Measurements from ENCODE around the gene PHF24. TPM values are rescaled to one million over a fixed set of nuclear protein-coding genes. Genes with fewer than 3 reads are reported as not detected.
"Not testable (repeated sequence)": the region's sequence is repeated elsewhere in the genome, so short reads cannot be mapped to it uniquely, and the experiment has no call there.

Gene PHF24
- not detected in 2 replicates for total RNA-seq (2014; rRNA removed; shearing (Covaris generic); ENCODE audit: low replicate concordance)

DNA sequence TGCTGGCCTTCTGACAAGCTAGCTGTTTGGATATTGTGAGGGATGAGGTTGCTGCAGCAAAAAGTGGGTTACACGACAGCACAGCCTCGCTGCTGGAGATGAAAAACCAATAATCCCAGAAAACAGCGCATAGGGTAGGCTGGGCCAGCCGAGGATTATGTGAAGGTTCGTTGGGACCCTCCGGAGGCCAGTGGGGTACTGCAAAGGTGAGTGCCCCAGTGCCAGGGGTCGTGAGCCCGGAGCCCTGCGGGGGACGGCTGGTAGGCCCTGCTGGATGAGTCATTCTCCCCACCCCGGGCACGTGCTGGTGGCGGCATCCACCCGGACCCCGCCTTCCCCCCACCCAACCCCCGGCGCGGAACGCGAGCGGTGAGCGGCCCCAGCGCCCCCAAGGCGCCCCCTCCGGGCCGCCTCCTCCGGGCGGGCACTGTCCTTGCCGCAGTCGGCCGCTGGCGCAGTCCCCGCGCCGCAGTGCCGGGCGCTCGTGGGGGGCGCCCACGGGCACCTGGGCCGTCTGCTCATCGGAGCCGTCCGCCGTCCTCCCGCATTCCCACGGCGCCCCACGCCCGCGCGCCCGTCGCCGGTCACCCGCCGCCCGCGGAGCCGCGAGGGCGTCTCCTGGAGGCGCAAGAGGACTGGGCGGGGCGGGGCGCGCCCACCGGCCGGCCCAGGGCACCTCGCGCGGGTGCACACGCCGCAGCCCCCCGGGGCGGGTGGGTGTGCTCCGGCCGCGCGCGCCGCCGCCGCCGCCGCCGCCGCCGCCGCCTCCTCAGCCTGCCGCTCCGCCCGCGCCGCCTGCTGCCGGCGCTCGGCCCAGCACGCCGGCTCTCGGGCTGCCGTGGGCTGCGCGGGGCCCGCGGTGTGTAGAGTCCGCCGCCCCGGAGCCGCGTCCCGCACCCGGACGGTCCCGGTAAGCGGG is at the start of gene PHF24:
Gene PHF24 (plus strand): TSS at position 794 of the 919 bp plus-strand sequence. CDS start 13,014 bp downstream, outside the sequence.
- Histone ChIP-seq H3K4me3 (no peak within 1 kb of the TSS), H3K27me3 (peaks cover 34% of the 10 kb centered on the region), H3K36me3 (no peaks in the 10 kb centered on the region), H3K9me3 (no peaks in the 10 kb centered on the region)
- no peak for DNase-seq

DNA sequence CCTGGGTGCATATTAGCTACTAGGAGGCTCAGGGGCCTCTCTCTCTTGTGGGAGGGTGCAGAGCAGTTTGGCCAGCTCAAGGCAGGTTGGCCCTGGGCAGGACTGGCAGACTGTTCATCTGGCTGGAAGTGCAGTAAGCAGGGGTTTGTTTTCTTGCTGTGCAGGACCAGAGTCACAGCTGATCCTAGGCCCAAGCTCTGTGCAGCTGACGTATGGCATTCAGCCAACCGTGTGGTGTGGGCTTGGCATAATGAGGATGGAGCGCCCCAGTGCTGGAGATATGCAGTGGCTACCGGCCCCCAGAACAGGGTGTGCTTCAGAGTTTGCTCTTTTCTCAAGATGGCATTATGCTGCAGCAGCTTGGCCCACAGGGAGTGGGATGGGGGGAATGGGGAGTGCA is 31.0 kb upstream of the PHF24 start:
- Histone ChIP-seq H3K36me3 (no peaks in the 10 kb centered on the region), H3K27me3 (peaks cover 9% of the 10 kb centered on the region; the same call in 1 of the 2 replicates), H3K9me3 (peaks cover 2% of the 10 kb centered on the region; the same call in 1 of the 2 replicates), H3K4me3 (no peak overlapping the region)
- DNase-seq: no peak

DNA sequence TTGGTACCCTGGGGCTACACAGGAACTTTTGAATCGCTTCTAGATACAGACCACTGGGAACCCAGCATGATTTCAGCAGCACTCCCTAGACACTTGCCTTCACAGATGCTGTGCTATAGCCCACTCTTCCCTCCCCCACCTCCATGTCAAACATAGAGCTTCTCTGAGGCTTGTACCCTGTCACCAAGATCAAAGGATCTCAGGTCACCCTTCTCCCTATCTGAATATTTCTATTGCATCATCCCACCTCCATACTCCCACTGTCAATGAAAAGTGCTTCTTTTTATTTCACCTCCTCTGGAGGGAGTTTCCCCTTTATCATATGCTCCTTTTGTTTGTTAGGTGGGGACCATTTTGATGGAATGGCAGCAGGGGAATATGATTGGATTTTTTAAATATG is 29.2 kb upstream of the PHF24 start:
- H3K9me3 ChIP-seq: peaks cover 2% of the 10 kb centered on the region; the same call in 1 of the 2 replicates
- no peak overlapping the region for H3K4me3 ChIP-seq
- no peak for DNase-seq

DNA sequence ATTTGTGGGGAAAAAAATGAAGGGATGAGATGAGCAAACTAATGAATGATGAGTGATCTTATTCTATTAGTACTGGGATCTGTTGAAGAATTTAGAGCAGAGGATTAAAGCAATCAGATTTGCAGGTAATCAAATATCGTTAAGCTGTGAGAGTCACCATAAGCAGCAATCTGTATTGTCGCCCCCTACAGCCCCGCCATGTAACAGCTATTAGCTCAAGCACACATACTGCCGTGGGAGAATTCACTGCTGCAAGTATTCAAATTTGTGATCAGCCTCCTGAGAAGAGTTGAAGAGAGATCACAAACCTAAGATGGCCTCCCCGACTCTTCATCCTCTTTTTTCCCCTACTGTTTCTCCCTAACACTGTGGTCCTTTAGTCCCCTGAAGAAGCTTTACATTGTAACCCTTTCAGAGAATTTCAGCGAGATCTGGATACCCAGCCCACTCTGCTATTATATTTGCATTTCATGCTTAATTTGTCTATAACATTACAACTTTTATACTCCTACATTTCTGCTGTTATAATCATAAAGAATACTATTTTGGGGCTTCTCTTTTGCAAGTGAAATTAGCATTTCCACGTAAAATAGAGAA is 28.5 kb upstream of the PHF24 start:
- DNase-seq: peak; percentile 4
- no peaks in the 10 kb centered on the region for H3K36me3 ChIP-seq
- peaks cover 12% of the 10 kb centered on the region; the same call in 1 of the 2 replicates for H3K27me3 ChIP-seq
- H3K9me3 ChIP-seq: peaks cover 2% of the 10 kb centered on the region; the same call in 1 of the 2 replicates
- H3K4me3 ChIP-seq: no peak overlapping the region

More for the DNA sequence above, 29.2 kb upstream of the PHF24 start:
- H3K27me3 ChIP-seq: peaks cover 9% of the 10 kb centered on the region; the same call in 1 of the 2 replicates
- H3K36me3 ChIP-seq: no peaks in the 10 kb centered on the region

DNA sequence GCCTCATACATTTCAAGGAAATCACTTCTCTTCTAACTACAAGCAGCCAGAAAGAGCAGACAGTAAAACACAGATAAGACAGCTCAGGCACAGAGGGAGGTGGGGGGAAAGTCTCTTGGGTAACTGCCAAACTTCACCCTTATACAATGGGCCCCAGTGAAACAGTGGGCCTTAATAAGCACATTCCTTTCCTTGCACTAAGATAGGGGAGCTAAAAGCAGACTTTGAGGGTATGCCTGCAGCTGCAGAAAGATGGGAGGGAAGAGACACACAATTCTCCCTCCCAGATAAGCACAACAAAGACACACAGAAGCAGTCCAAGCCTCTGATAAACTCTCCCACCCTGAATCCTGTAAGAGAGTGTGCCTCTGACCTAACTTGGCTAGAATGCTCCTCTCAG is 18.1 kb upstream of the PHF24 start:
- H3K36me3 ChIP-seq, DNase-seq, H3K9me3 ChIP-seq, H3K27me3 ChIP-seq, H3K4me3 ChIP-seq: not testable (repeated sequence)

DNA sequence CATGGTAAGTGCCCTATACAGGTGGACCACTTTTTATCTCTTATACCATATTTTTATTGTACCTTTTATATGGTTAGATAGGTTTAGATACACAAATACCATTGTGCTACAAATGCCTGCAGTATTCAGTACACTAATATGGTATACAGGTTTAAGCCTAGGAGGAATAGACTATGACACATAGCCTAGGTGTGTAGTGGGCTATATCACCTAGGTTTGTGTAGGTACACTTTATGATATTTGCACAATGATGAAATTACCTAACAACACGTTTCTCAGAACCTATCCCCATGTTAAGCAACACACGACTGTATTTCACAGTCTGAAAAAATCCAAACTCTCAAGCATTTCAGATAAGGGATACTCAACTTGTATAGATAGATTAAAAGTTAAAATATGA is 9.6 kb upstream of the PHF24 start:
- Histone ChIP-seq H3K36me3 (no peaks in the 10 kb centered on the region), H3K27me3 (peaks cover 14% of the 10 kb centered on the region), H3K4me3 (no peak overlapping the region), H3K9me3 (no peaks in the 10 kb centered on the region)
- no peak for DNase-seq

DNA sequence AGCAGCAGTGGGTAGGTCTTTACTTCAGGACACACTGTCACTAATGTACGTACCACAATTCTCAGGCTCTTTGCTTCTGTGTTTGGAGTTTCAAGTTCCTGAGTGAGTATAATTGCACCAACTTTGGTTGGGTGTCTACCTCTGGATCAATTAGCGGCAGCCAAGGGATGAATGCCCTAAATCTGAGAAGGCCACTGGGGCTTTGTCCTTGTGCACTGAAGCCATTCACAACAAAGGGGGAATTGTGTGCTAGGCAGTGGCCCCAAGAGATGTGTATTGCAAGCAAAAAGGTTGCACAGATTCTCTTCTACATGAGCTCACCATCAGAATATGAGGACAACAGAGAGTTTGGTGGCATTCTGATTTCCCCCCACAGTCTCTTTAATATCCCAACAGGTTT is 3.9 kb upstream of the PHF24 start:
- Histone ChIP-seq H3K27me3 (peaks cover 41% of the 10 kb centered on the region), H3K9me3 (no peaks in the 10 kb centered on the region), H3K4me3 (no peak overlapping the region), H3K36me3 (no peaks in the 10 kb centered on the region)
- DNase-seq: no peak

DNA sequence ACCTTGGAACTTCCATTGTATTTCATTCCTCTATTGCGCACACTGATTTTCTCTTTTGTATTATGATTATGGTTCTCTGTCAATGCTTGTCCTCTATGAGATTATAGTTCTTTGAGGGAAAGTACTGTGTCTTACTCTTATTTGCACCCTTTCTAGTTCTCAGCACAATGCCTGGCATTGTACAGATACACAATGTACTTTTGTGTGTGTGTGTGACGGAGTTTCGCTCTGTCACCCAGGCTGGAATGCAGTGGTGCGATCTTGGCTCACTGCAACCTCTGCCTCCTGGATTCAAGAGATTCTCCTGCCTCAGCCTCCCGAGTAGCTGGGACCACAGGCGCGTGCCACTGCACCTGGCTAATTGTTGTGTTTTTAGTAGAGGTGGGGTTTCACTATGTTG is 2.0 kb upstream of the PHF24 start:
- H3K4me3 ChIP-seq, H3K36me3 ChIP-seq, DNase-seq, H3K9me3 ChIP-seq: not testable (repeated sequence)
- peaks cover 37% of the 10 kb centered on the region for H3K27me3 ChIP-seq

DNA sequence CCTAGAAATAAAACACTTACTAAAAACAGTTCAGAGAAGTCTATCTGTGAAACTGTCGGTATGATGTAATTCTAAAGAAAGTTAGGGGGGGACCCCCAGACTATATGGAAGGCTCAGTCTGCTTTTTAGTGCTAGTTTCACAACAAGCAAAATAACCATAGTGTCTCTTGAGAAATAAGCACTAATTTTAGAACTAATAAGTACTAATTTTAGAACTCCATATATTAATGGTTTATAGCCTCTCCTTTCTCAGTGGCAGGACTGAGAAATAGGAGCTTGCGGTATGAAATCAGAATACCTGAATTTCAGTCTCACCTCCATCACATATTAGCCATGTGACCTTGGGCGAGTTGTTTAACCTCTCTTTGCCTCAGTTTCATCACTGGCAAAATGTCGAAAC is 1.4 kb upstream of the PHF24 start:
- peaks cover 34% of the 10 kb centered on the region for H3K27me3 ChIP-seq
- no peak overlapping the region for H3K4me3 ChIP-seq
- H3K9me3 ChIP-seq: no peaks in the 10 kb centered on the region
- DNase-seq: no peak
- no peaks in the 10 kb centered on the region for H3K36me3 ChIP-seq

DNA sequence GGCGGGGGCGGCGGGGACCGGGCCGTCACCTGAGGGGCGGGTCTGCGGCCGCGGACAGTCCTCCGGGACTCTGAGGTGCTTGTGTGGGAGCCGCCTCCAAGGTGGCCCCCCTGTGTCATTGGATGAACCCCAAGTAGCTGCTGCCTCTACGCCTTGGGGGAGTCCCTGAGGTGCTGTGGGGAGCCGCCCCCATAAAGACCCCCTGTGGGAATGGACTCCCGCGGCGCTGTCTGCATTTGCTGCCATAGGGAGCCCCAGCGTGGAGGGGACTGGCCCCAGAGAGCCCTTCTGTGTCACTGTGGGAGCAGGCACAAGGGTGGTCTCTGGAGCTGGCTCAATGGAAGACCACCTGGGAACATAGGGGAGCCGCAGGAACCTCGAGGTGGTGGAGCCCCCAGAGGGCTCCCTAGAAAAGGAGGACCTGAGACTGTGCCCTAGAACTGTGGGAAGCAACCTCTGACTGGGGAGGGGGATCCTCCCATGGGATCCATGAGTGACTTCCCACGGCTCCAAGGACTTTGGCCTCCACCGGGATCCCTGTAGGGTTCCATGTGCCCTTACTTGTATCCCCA is 412 bp downstream of the PHF24 start:
- DNase-seq: no peak
- Histone ChIP-seq H3K9me3 (no peaks in the 10 kb centered on the region), H3K27me3 (peaks cover 28% of the 10 kb centered on the region), H3K36me3 (no peaks in the 10 kb centered on the region), H3K4me3 (no peak overlapping the region)

DNA sequence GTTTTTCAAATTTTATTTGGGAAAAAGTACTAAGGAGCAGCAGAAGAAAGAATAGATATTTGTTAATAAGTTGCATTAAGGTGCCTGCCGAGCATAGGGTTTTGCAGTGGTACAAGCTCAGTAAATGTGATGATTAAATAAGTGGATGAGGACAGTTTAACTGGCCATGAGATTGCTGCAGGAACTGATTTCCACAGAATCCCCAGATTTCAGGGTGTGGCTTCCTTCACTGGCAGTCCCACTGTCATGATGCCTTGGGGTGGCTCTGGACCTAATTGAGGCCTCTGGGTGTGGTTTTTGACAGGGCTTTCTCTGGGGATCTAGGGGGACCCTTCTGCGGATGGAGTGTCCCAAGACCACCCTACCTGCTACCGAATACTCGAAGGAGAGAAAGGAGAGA is 1.4 kb downstream of the PHF24 start:
- Histone ChIP-seq H3K27me3 (peaks cover 29% of the 10 kb centered on the region), H3K9me3 (no peaks in the 10 kb centered on the region), H3K36me3 (no peaks in the 10 kb centered on the region), H3K4me3 (no peak overlapping the region)
- DNase-seq: no peak

DNA sequence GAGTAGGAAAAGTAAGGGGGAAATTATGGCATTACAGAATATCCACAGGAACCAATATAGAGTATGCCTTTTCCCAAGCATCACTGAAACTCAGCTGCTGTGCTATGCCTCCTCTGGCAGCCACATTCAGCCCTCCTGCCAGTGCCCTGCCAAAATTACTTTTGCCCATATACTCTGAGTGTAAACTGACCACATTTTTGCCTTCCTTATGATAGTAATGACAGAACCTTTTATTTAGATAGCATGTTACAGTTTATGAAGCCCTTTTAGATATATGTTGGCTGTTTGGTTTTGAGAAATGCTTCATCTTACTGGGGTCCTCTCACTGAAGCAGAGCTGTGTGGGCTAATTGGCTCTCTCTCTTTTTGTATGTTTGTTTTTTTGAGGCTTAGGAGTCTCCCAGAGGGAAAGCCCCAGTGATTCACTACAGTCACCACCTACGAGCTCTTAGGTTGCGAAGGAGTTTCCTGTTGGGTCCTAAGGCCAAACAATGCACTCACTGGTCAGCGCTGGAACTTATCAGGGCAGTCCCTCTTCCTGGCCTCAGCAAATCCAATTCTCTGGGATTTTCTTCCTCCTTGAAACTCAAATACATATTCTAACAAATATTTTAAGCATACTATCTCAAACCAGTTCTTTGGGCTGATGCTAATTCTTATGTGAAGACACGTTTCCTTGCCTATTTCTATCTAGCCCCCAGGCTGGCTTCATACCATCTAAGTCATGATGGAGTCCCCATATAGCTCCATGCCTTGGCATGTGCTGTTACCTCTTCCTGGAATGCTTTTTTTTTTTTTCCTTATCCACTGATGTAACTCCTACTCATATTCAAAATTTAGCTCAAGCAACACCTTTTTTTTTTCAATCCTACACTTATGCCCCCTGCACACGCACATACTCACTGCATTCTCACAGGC is 3.7 kb downstream of the PHF24 start:
- H3K27me3 ChIP-seq: peaks cover 28% of the 10 kb centered on the region
- no peaks in the 10 kb centered on the region for H3K36me3 ChIP-seq
- no peak overlapping the region for H3K4me3 ChIP-seq
- H3K9me3 ChIP-seq: no peaks in the 10 kb centered on the region
- DNase-seq: peak; percentile 52

DNA sequence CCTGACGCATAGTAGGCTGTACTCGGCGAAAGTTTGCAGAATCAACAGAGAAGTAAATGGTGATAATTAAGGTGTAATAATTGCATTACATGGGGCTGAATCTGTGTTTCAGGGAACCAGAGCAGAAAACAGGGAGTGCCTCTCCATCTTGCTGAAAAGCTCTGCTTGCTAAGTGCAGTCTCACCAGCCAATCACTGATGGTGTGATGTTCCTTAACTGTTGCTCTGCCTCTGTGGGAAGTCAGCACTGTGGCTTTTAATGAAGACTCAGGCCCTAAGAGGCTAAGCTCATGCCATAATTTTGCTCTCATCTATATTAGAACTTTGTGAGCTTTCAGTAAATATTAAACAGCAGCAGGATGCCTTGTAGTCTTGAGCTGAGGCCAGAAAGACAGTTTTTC is 4.5 kb downstream of the PHF24 start:
- Histone ChIP-seq H3K4me3 (no peak overlapping the region), H3K27me3 (peaks cover 23% of the 10 kb centered on the region), H3K36me3 (no peaks in the 10 kb centered on the region), H3K9me3 (no peaks in the 10 kb centered on the region)
- DNase-seq: no peak

DNA sequence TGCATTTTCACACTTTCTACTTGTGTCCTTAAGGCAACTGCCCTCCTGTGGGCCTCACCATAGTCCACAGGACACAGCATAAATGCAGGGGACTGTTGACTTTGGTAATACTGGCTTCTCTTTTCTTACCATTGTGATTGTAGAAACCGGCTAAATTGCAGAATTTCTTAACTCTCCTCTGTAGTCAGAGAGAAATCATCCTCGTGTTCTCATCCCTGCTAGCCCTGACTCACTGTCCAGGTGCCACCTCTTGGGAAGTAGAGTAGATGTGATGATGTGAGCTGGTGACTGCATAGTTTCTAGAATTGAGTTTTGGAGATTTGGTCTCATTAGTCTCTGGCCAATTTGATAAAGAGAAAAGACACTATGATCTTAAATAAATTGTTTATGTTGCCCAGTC is 5.5 kb downstream of the PHF24 start:
- Histone ChIP-seq H3K27me3 (peaks cover 21% of the 10 kb centered on the region), H3K9me3 (no peaks in the 10 kb centered on the region), H3K36me3 (no peaks in the 10 kb centered on the region), H3K4me3 (no peak overlapping the region)
- no peak for DNase-seq

DNA sequence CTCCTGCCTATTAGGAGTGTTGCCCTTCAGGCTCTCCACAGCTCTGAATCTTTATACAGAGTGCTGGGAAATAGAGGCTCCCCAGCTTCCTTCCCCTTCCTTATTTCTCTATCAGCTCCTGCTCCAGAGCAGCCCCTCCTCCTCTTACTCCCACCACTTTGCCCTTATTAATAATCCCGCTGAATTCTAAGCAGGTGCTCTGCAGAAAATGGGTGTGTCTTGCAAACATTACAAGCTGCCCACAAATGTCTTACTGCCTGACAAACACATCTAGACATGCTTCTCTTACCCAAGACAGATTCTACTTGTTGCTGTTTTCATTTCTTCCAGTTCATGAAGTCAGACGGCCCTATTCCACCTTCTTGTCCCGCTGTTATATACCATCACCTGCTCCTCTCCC is 6.4 kb downstream of the PHF24 start:
- Histone ChIP-seq H3K27me3 (peaks cover 17% of the 10 kb centered on the region), H3K4me3 (no peak overlapping the region), H3K36me3 (no peaks in the 10 kb centered on the region), H3K9me3 (no peaks in the 10 kb centered on the region)
- no peak for DNase-seq

DNA sequence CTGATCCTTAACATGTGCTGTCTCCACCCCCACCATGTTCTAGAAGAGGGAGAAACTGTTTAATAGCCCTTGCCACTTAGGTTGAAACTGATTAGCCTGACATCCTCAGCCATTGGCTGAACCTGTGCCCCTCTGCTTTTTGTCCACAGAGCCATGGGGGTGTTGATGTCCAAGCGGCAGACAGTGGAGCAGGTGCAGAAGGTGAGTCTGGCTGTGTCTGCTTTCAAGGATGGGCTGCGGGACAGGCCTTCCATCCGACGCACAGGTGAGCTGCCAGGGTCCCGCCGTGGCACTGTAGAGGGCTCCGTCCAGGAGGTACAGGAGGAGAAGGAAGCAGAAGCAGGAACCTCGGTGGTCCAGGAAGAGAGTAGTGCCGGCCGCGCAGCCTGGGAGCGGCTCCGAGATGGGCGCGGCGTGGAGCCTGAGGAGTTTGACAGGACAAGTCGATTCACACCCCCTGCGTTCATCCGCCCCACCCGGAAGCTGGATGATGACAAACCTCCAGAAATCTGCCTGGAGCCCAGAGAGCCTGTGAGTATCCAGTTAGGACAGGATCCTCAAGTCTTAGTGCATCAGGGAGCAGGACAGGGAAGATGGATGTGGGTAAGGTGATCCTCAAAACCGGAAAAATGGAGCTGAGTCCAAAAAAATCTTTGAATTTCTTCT is 13.2 kb downstream of the PHF24 start:
- Histone ChIP-seq H3K9me3 (no peaks in the 10 kb centered on the region), H3K4me3 (no peak overlapping the region), H3K36me3 (no peaks in the 10 kb centered on the region), H3K27me3 (peaks cover 4% of the 10 kb centered on the region)
- no peak for DNase-seq

Data from MG63 (cell line).